Endodermal cell (in vitro differentiated cells): ENCODE data around the gene PCDHGA1. TPM values are rescaled to one million over a fixed set of nuclear protein-coding genes. Genes with fewer than 3 reads are reported as not detected.

ENCODE experiments used
- DNase-seq: peaks from one replicate; pipeline ENCODE4 v3.0.0-alpha.2; 2017
- H3K27ac ChIP-seq: 2 replicates; pipeline ENCODE4 v1.5.1; 2013; ENCODE audit warnings: mild to moderate bottlenecking, low read depth, low read length, moderate library complexity
- H3K27me3 ChIP-seq: 2 replicates; pipeline ENCODE4 v1.6.1; 2013; ENCODE audit warnings: mild to moderate bottlenecking, low read length, moderate library complexity; ENCODE audit not compliant: insufficient read depth, control insufficient read depth, poor library complexity, severe bottlenecking
- H3K36me3 ChIP-seq: 2 replicates; pipeline ENCODE4 v1.7.0; 2013; ENCODE audit warnings: mild to moderate bottlenecking, low read length, moderate library complexity; ENCODE audit not compliant: control insufficient read depth, insufficient read depth
- H3K4me1 ChIP-seq: one replicate; pipeline ENCODE4 v1.7.0; 2013; ENCODE audit warnings: low read length; ENCODE audit not compliant: control insufficient read depth, insufficient read depth
- H3K4me3 ChIP-seq: 2 replicates; pipeline ENCODE4 v1.5.1; 2013; ENCODE audit warnings: mild to moderate bottlenecking, low read length, moderate library complexity
- H3K9ac ChIP-seq: 2 replicates; pipeline ENCODE4 v1.6.1; 2013; ENCODE audit warnings: mild to moderate bottlenecking, low read length, moderate library complexity; ENCODE audit not compliant: poor library complexity, severe bottlenecking; ENCODE audit errors: extremely low read depth
- H3K9me3 ChIP-seq: 2 replicates; pipeline ENCODE4 v1.6.1; 2013; ENCODE audit warnings: mild to moderate bottlenecking, low read length, moderate library complexity; ENCODE audit not compliant: control insufficient read depth
- H3K27ac Mint-ChIP-seq: 2 replicates; pipeline ENCODE4 v1.8.0; 2020; ENCODE audit warnings: mixed read lengths
- H3K27me3 Mint-ChIP-seq: 2 replicates; pipeline ENCODE4 v1.8.0; 2021; ENCODE audit warnings: mild to moderate bottlenecking, mixed read lengths; ENCODE audit not compliant: insufficient read depth
- H3K36me3 Mint-ChIP-seq: 2 replicates; pipeline ENCODE4 v1.8.0; 2020; ENCODE audit warnings: low read depth, mixed read lengths
- H3K4me1 Mint-ChIP-seq: 2 replicates; pipeline ENCODE4 v1.8.0; 2020; ENCODE audit warnings: mixed read lengths
- H3K4me3 Mint-ChIP-seq: 2 replicates; pipeline ENCODE4 v1.8.0; 2020; ENCODE audit warnings: mild to moderate bottlenecking, moderate library complexity, mixed read lengths
- H3K9me3 Mint-ChIP-seq: 2 replicates; pipeline ENCODE4 v1.8.0; 2020; ENCODE audit warnings: mild to moderate bottlenecking, mixed read lengths
- CTCF ChIP-seq: fragments of 200-600 bp; sonication (generic); conservative IDR thresholded peaks from 2 replicates; pipeline ENCODE4 v1.5.0; 2021; ENCODE audit warnings: antibody characterized with exemption, mild to moderate bottlenecking
- WGBS, 2 experiments: methylation state at CpG; one replicate each; pipeline versions ENCODE4 v1.1.5 to v1.1.7; 2013; ENCODE audit warnings: missing lambda C conversion rate in 2 of 2, mixed read lengths in 1 of 2; ENCODE audit not compliant: insufficient coverage in 1 of 2, insufficient read length in 1 of 2; 5-methylcytosine and 5-hydroxymethylcytosine counted together
- total RNA-seq, 2 donors: library from RNA; stranded (reverse); fragmentation: NEBNext Ultra II Directional in 1 of 2; extraction: Animal tissue kit (Norgen Biotek cat#: 25700) in 1 of 2; gene quantifications; 2 replicates in 1 of 2; 3 replicates in 1 of 2; pipeline ENCODE4 v1.2.1, GENCODE V29; 2021

PCDHGA1 gene
- total RNA-seq, 2 donors from 2014 or later = 0.38 to 2.2 TPM

GRCh38 chr5:141441571-141442170 is 111.4 kb downstream of the PCDHGA1 start:
- Histone ChIP-seq H3K4me1 (no peaks in the 10 kb centered on the region), H3K27me3 (no peaks in the 10 kb centered on the region), H3K9ac (no peak overlapping the region), H3K9me3 (no peaks in the 10 kb centered on the region), H3K36me3 (no peaks in the 10 kb centered on the region), H3K4me3 (no peak overlapping the region), H3K27ac (no peak overlapping the region)
- TF ChIP-seq CTCF = no peak
- H3K27me3 Mint-ChIP-seq = no peaks in the 10 kb centered on the region
- DNase-seq = no peak
- H3K9me3 Mint-ChIP-seq = no peaks in the 10 kb centered on the region
- 96 to 98% methylated on average over 50 of the region's 50 CpGs for WGBS, 2 experiments
- H3K27ac Mint-ChIP-seq = no peak overlapping the region
- H3K4me3 Mint-ChIP-seq = no peak overlapping the region
- H3K36me3 Mint-ChIP-seq = peaks cover 17% of the 10 kb centered on the region
- no peaks in the 10 kb centered on the region for H3K4me1 Mint-ChIP-seq

- no peak for TF ChIP-seq CTCF
- H3K27ac Mint-ChIP-seq = no peak overlapping the region
- Histone ChIP-seq H3K4me3 (no peak overlapping the region), H3K9ac (no peak overlapping the region), H3K27ac (no peak overlapping the region), H3K9me3 (no peaks in the 10 kb centered on the region), H3K36me3 (no peaks in the 10 kb centered on the region), H3K27me3 (no peaks in the 10 kb centered on the region), H3K4me1 (no peaks in the 10 kb centered on the region)
- H3K27me3 Mint-ChIP-seq = no peaks in the 10 kb centered on the region
- no peak for DNase-seq
- H3K4me3 Mint-ChIP-seq = no peak overlapping the region
- H3K4me1 Mint-ChIP-seq = no peaks in the 10 kb centered on the region
- H3K9me3 Mint-ChIP-seq = no peaks in the 10 kb centered on the region
- WGBS, 2 experiments = 93 to 98% methylated on average over 2 to 3 of the region's 3 CpGs
- H3K36me3 Mint-ChIP-seq = peaks cover 11% of the 10 kb centered on the region
Observed at GRCh38 chr5:141465351-141465750, 135.0 kb downstream of the PCDHGA1 start.

GRCh38 chr5:141475625-141476131 is 145.4 kb downstream of the PCDHGA1 start, which contains the start of gene PCDHGC3:
PCDHGC3 (plus strand) TSS chr5:141475966; CDS start chr5:141476117, 151 bp downstream.
- H3K36me3 ChIP-seq = no peaks in the 10 kb centered on the region
- H3K9me3 ChIP-seq = no peaks in the 10 kb centered on the region
- peak within 1 kb of the TSS; percentile 86 for H3K4me3 ChIP-seq
- TF ChIP-seq CTCF = no peak
- Mint-ChIP-seq H3K4me1 (peaks cover 8% of the 10 kb centered on the region), H3K27ac (peak within 1 kb of the TSS; percentile 69), H3K27me3 (peaks cover 31% of the 10 kb centered on the region), H3K4me3 (peak within 1 kb of the TSS; percentile 78), H3K9me3 (no peaks in the 10 kb centered on the region), H3K36me3 (peaks cover 11% of the 10 kb centered on the region)
- DNase-seq = peak; percentile 97
- H3K9ac ChIP-seq = peak within 1 kb of the TSS; percentile 51
- no peaks in the 10 kb centered on the region for H3K4me1 ChIP-seq
- H3K27me3 ChIP-seq = peaks cover 12% of the 10 kb centered on the region
- H3K27ac ChIP-seq = no peak within 1 kb of the TSS
- 5 to 26% methylated on average over 26 to 28 of the region's 28 CpGs for WGBS, 2 experiments
